Activated naive CD4-positive, alpha-beta T cell treated with anti-CD3 and anti-CD28 coated beads, Interleukin-2, amount 10 ng/mL, durations not matched to agents 7 days and 5 days (primary cell): ENCODE data around the gene TXNL4A.
A peak's percentile ranks its signal among the peaks of the same experiment; 100 is the strongest.
"Not testable (repeated sequence)": the region's sequence is repeated elsewhere in the genome, so short reads cannot be mapped to it uniquely, and the experiment has no call there.

Source experiments
- CTCF ChIA-PET: fragments of 350-600 bp; sonication (Branson Sonifier 250); formaldehyde crosslinking; loops from one replicate; lab custom pipeline; 2021; ENCODE audit warnings: antibody characterized with exemption; lab: Charles Lee
- DNase-seq: peaks from one replicate; pipeline ENCODE4 v3.0.0-alpha.2; 2020
- H3K27ac Mint-ChIP-seq: one replicate; pipeline ENCODE4 v1.8.0; 2021; ENCODE audit warnings: mild to moderate bottlenecking, moderate library complexity, mixed read lengths
- H3K27me3 Mint-ChIP-seq: one replicate; pipeline ENCODE4 v1.8.0; 2021; ENCODE audit warnings: mild to moderate bottlenecking, mixed read lengths
- H3K36me3 Mint-ChIP-seq: one replicate; pipeline ENCODE4 v1.8.0; 2021; ENCODE audit warnings: mixed read lengths
- H3K4me1 Mint-ChIP-seq: one replicate; pipeline ENCODE4 v1.8.0; 2021; ENCODE audit warnings: mixed read lengths
- H3K4me3 Mint-ChIP-seq: one replicate; pipeline ENCODE4 v1.8.0; 2021; ENCODE audit warnings: mild to moderate bottlenecking, moderate library complexity, mixed read lengths
- H3K9me3 Mint-ChIP-seq: one replicate; pipeline ENCODE4 v1.8.0; 2021; ENCODE audit warnings: mixed read lengths

Gene TXNL4A

GRCh38 chr18:79964330-79965118 lies 23.8 kb downstream of the TXNL4A start, which contains the start of gene HSBP1L1:
Gene HSBP1L1 (plus strand): TSS chr18:79964643. CDS start chr18:79964736, 93 bp downstream.
- CTCF ChIA-PET = no interaction called here
- H3K27me3 Mint-ChIP-seq = peaks cover 17% of the 10 kb centered on the region
- H3K27ac Mint-ChIP-seq = peak within 1 kb of the TSS; percentile 92
- H3K9me3 Mint-ChIP-seq = no peaks in the 10 kb centered on the region
- peaks cover 2% of the 10 kb centered on the region for H3K36me3 Mint-ChIP-seq
- peak; percentile 84 for DNase-seq
- peak within 1 kb of the TSS; percentile 79 for H3K4me3 Mint-ChIP-seq
- peaks cover 43% of the 10 kb centered on the region for H3K4me1 Mint-ChIP-seq

- Mint-ChIP-seq H3K27me3 (peaks cover 17% of the 10 kb centered on the region), H3K36me3 (peaks cover 2% of the 10 kb centered on the region), H3K27ac (peak overlapping the region; percentile 52), H3K4me3 (peak overlapping the region; percentile 56), H3K4me1 (peaks cover 42% of the 10 kb centered on the region), H3K9me3 (no peaks in the 10 kb centered on the region)
- CTCF ChIA-PET = no interaction called here
- no peak for DNase-seq
Observed at GRCh38 chr18:79963658-79964329, 24.6 kb downstream of the TXNL4A start.

- Mint-ChIP-seq H3K36me3 (peaks cover 2% of the 10 kb centered on the region), H3K9me3 (no peaks in the 10 kb centered on the region), H3K27me3 (peaks cover 17% of the 10 kb centered on the region), H3K4me1 (peaks cover 37% of the 10 kb centered on the region), H3K27ac (peak overlapping the region; percentile 39), H3K4me3 (peak overlapping the region; percentile 35)
- DNase-seq = no peak
- CTCF ChIA-PET = no interaction called here
Observed at GRCh38 chr18:79962835-79963657, 25.3 kb downstream of the TXNL4A start.

- H3K4me3 Mint-ChIP-seq = no peak overlapping the region
- CTCF ChIA-PET = no interaction called here
- peaks cover 32% of the 10 kb centered on the region for H3K4me1 Mint-ChIP-seq
- H3K36me3 Mint-ChIP-seq = peaks cover 2% of the 10 kb centered on the region
- H3K27me3 Mint-ChIP-seq = peaks cover 17% of the 10 kb centered on the region
- peak overlapping the region; percentile 3 for H3K27ac Mint-ChIP-seq
- no peaks in the 10 kb centered on the region for H3K9me3 Mint-ChIP-seq
- DNase-seq = no peak
Observed at GRCh38 chr18:79962311-79962710, 26.1 kb downstream of the TXNL4A start.

GRCh38 chr18:79961527-79962291 lies 26.7 kb downstream of the TXNL4A start:
- Mint-ChIP-seq H3K27me3 (peaks cover 17% of the 10 kb centered on the region), H3K36me3 (no peaks in the 10 kb centered on the region), H3K27ac (no peak overlapping the region), H3K4me1 (peaks cover 29% of the 10 kb centered on the region), H3K4me3 (no peak overlapping the region), H3K9me3 (no peaks in the 10 kb centered on the region)
- CTCF ChIA-PET = interaction anchor here (1.2 kb wide), 1 partner anchor 26 kb away, joined by 4 read pairs; no protein-coding TSS in a partner anchor
- no peak for DNase-seq

- no peak overlapping the region for H3K27ac Mint-ChIP-seq
- H3K4me1 Mint-ChIP-seq = peaks cover 29% of the 10 kb centered on the region
- no peak overlapping the region for H3K4me3 Mint-ChIP-seq
- no peaks in the 10 kb centered on the region for H3K9me3 Mint-ChIP-seq
- H3K27me3 Mint-ChIP-seq = peaks cover 20% of the 10 kb centered on the region
- H3K36me3 Mint-ChIP-seq = no peaks in the 10 kb centered on the region
- CTCF ChIA-PET = interaction anchor here (1.2 kb wide), 1 partner anchor 27 kb away, joined by 4 read pairs; no protein-coding TSS in a partner anchor
- no peak for DNase-seq
Observed at GRCh38 chr18:79960921-79961526, 27.3 kb downstream of the TXNL4A start.

- H3K36me3 Mint-ChIP-seq, H3K4me3 Mint-ChIP-seq, CTCF ChIA-PET, H3K9me3 Mint-ChIP-seq: not testable (repeated sequence)
- DNase-seq = peak; percentile 31
- Mint-ChIP-seq H3K27me3 (peaks cover 26% of the 10 kb centered on the region), H3K4me1 (peaks cover 25% of the 10 kb centered on the region), H3K27ac (peak overlapping the region; percentile 80)
Observed at GRCh38 chr18:79960161-79960801, 28.1 kb downstream of the TXNL4A start.

- peaks cover 22% of the 10 kb centered on the region for H3K4me1 Mint-ChIP-seq
- CTCF ChIA-PET = no interaction called here
Observed at GRCh38 chr18:79958981-79959380, 29.4 kb downstream of the TXNL4A start.

GRCh38 chr18:79956276-79956675 lies 32.1 kb downstream of the TXNL4A start:
- Mint-ChIP-seq H3K4me3 (no peak overlapping the region), H3K9me3 (no peaks in the 10 kb centered on the region), H3K27me3 (peaks cover 36% of the 10 kb centered on the region), H3K36me3 (no peaks in the 10 kb centered on the region), H3K4me1 (peaks cover 14% of the 10 kb centered on the region), H3K27ac (no peak overlapping the region)
- CTCF ChIA-PET = no interaction called here
- no peak for DNase-seq

More at GRCh38 chr18:79958981-79959380, 29.4 kb downstream of the TXNL4A start:
- no peaks in the 10 kb centered on the region for H3K36me3 Mint-ChIP-seq
- no peak overlapping the region for H3K27ac Mint-ChIP-seq
- H3K9me3 Mint-ChIP-seq = no peaks in the 10 kb centered on the region
- DNase-seq = no peak
- H3K4me3 Mint-ChIP-seq = no peak overlapping the region
- H3K27me3 Mint-ChIP-seq = peaks cover 38% of the 10 kb centered on the region

- no peak for DNase-seq
- Mint-ChIP-seq H3K27me3 (peaks cover 34% of the 10 kb centered on the region), H3K4me3 (no peak overlapping the region), H3K27ac (no peak overlapping the region), H3K9me3 (no peaks in the 10 kb centered on the region), H3K36me3 (no peaks in the 10 kb centered on the region), H3K4me1 (peaks cover 11% of the 10 kb centered on the region)
- CTCF ChIA-PET = interaction anchor here (1.1 kb wide), 1 partner anchor 29 kb away, joined by 3 read pairs; no protein-coding TSS in a partner anchor
Observed at GRCh38 chr18:79955302-79956075, 32.9 kb downstream of the TXNL4A start.

GRCh38 chr18:79954791-79955190 lies 33.6 kb downstream of the TXNL4A start:
- no peaks in the 10 kb centered on the region for H3K9me3 Mint-ChIP-seq
- CTCF ChIA-PET = interaction anchor here (1.1 to 1.2 kb wide), 2 partner anchors 28 to 30 kb away, joined by 3 to 4 read pairs; no protein-coding TSS in a partner anchor
- H3K4me1 Mint-ChIP-seq = peaks cover 11% of the 10 kb centered on the region
- H3K36me3 Mint-ChIP-seq = peaks cover 1% of the 10 kb centered on the region
- peaks cover 34% of the 10 kb centered on the region for H3K27me3 Mint-ChIP-seq
- H3K4me3 Mint-ChIP-seq = no peak overlapping the region
- DNase-seq = no peak
- H3K27ac Mint-ChIP-seq = no peak overlapping the region
